GM23338 (cell line): Measurements from ENCODE around the gene PROS1. TPM values are rescaled to one million over a fixed set of nuclear protein-coding genes. Genes with fewer than 3 reads are reported as not detected.
"Not testable (repeated sequence)": the region's sequence is repeated elsewhere in the genome, so short reads cannot be mapped to it uniquely, and the experiment has no call there.

ENCODE experiments used
- ATAC-seq: fragments of 200-7000 bp; cut with Tn5 transposase; 3 replicates; pipeline ENCODE4 v1.9.1; 2020
- DNase-seq: peaks from one replicate; pipeline ENCODE4 v3.0.0-alpha.2; 2015; ENCODE audit warnings: low spot score
- H2AFZ ChIP-seq: fragments of 200-600 bp; sonication (generic); 2 replicates; pipeline ENCODE4 v1.8.0; 2016; ENCODE audit warnings: antibody characterized with exemption, mild to moderate bottlenecking, moderate library complexity
- H3F3A ChIP-seq: fragments of 200-600 bp; sonication (generic); replicated peaks from 2 replicates; pipeline ENCODE4 v1.8.0; 2017; ENCODE audit warnings: antibody characterized with exemption, mixed run types, low read depth
- H3K27ac ChIP-seq: fragments of 200-600 bp; sonication (generic); 2 replicates; pipeline ENCODE4 v1.6.1; 2016; ENCODE audit warnings: low read depth
- H3K27me3 ChIP-seq: fragments of 200-600 bp; sonication (generic); 2 replicates; pipeline ENCODE4 v1.8.0; 2016; ENCODE audit warnings: mild to moderate bottlenecking, mixed run types, moderate library complexity; ENCODE audit not compliant: insufficient read depth
- H3K36me3 ChIP-seq: fragments of 200-600 bp; sonication (generic); 2 replicates; pipeline ENCODE4 v1.8.0; 2016; ENCODE audit warnings: mild to moderate bottlenecking; ENCODE audit not compliant: insufficient read depth
- H3K4me1 ChIP-seq: fragments of 200-600 bp; sonication (generic); 2 replicates; pipeline ENCODE4 v1.8.0; 2016; ENCODE audit warnings: mild to moderate bottlenecking, moderate library complexity; ENCODE audit not compliant: insufficient read depth
- H3K4me2 ChIP-seq: fragments of 200-600 bp; sonication (generic); 2 replicates; pipeline ENCODE4 v1.7.1; 2017; ENCODE audit warnings: mixed run types
- H3K4me3 ChIP-seq: fragments of 200-600 bp; sonication (generic); 2 replicates; pipeline ENCODE4 v1.6.1; 2016; ENCODE audit warnings: mixed run types
- H3K79me2 ChIP-seq: fragments of 200-600 bp; sonication (generic); replicated peaks from 2 replicates; pipeline ENCODE4 v1.8.0; 2017; ENCODE audit warnings: mild to moderate bottlenecking; ENCODE audit not compliant: insufficient read depth
- H3K9me2 ChIP-seq: fragments of 200-600 bp; sonication (generic); 2 replicates; pipeline ENCODE4 v1.8.0; 2017; ENCODE audit not compliant: insufficient read depth
- H4K20me1 ChIP-seq: fragments of 200-600 bp; sonication (generic); replicated peaks from 2 replicates; pipeline ENCODE4 v1.8.0; 2017; ENCODE audit warnings: mild to moderate bottlenecking; ENCODE audit not compliant: insufficient read depth
- H3K27ac Mint-ChIP-seq: 2 replicates; pipeline ENCODE4 v1.8.0; 2020; ENCODE audit warnings: inconsistent platforms, mild to moderate bottlenecking, moderate library complexity, mixed read lengths
- H3K27me3 Mint-ChIP-seq: 3 replicates; pipeline ENCODE4 v1.8.0; 2022; ENCODE audit warnings: low read depth, mild to moderate bottlenecking, moderate library complexity, mixed read lengths, inconsistent platforms; ENCODE audit not compliant: insufficient read depth, poor library complexity
- H3K36me3 Mint-ChIP-seq: 3 replicates; pipeline ENCODE4 v1.8.0; 2021; ENCODE audit warnings: low read depth, mild to moderate bottlenecking, inconsistent platforms, moderate library complexity, mixed read lengths
- H3K4me1 Mint-ChIP-seq: 3 replicates; pipeline ENCODE4 v1.8.0; 2020; ENCODE audit warnings: mild to moderate bottlenecking, inconsistent platforms, mixed read lengths
- H3K4me3 Mint-ChIP-seq: 3 replicates; pipeline ENCODE4 v1.8.0; 2021; ENCODE audit warnings: moderate library complexity, mild to moderate bottlenecking, inconsistent platforms, mixed read lengths
- H3K9me3 Mint-ChIP-seq: 3 replicates; pipeline ENCODE4 v1.8.0; 2020; ENCODE audit warnings: moderate library complexity, mild to moderate bottlenecking, inconsistent platforms, mixed read lengths
- CREB1 ChIP-seq: fragments of 250-450 bp; sonication (Bioruptor Pico); IDR thresholded peaks from 2 replicates; pipeline ENCODE4 v1.5.0; 2020; ENCODE audit warnings: low read depth, mild to moderate bottlenecking, moderate library complexity
- EZH2 ChIP-seq: fragments of 200-600 bp; sonication (generic); IDR thresholded peaks from one replicate; pipeline ENCODE4 v1.8.0; 2017; ENCODE audit warnings: antibody characterized with exemption, mild to moderate bottlenecking, low read depth; ENCODE audit not compliant: unreplicated experiment
- EZH2phosphoT487 ChIP-seq: fragments of 200-600 bp; sonication (generic); IDR thresholded peaks from one replicate; pipeline ENCODE4 v1.8.1; 2018; ENCODE audit warnings: antibody characterized with exemption; ENCODE audit not compliant: unreplicated experiment
- JUNB ChIP-seq: IDR thresholded peaks from one replicate; pipeline ENCODE4 v1.6.1; 2016; ENCODE audit warnings: antibody characterized with exemption; ENCODE audit not compliant: unreplicated experiment
- NANOG ChIP-seq: IDR thresholded peaks from 2 replicates; pipeline ENCODE4 v1.6.1; 2016; ENCODE audit warnings: antibody characterized with exemption, borderline replicate concordance
- POLR2AphosphoS5 ChIP-seq: IDR thresholded peaks from 2 replicates; pipeline ENCODE4 v1.6.1; 2016; ENCODE audit warnings: antibody characterized with exemption, low read depth
- STAT1 ChIP-seq: IDR thresholded peaks from one replicate; pipeline ENCODE4 v1.6.1; 2016; ENCODE audit warnings: antibody characterized with exemption; ENCODE audit not compliant: unreplicated experiment
- ZNF114 ChIP-seq: fragments of 250-450 bp; sonication (Bioruptor Pico); IDR thresholded peaks from 2 replicates; pipeline ENCODE4 v1.5.0; 2020; ENCODE audit warnings: mild to moderate bottlenecking, moderate library complexity
- ZNF331 ChIP-seq: fragments of 250-450 bp; sonication (Bioruptor Pico); IDR thresholded peaks from 2 replicates; pipeline ENCODE4 v1.5.0; 2020; ENCODE audit warnings: low read depth, mild to moderate bottlenecking, moderate library complexity
- polyA plus RNA-seq: library from polyadenylated mRNA; unstranded; fragments of >200 nt; fragmentation: Nextera tagmentation; extraction: Ambion mirVana; gene quantifications from 2 replicates; pipeline ENCODE4 v1.2.1, GENCODE V29; 2016
- total RNA-seq: library from RNA; depleted of rRNA; stranded (reverse); fragments of >200 nt; shearing (Covaris generic); gene quantifications from 2 replicates; pipeline ENCODE4 v1.2.3, GENCODE V29; 2014
- TF ChIP-seq, protein P1 (sequence below), 2 experiments: fragments of 200-600 bp in 1 of 2; sonication (generic) in 1 of 2; conservative IDR thresholded peaks; 2 replicates each; pipeline versions ENCODE4 v1.5.1 to v1.6.1; 2016 to 2017; ENCODE audit warnings: antibody characterized with exemption in 2 of 2, low read depth in 2 of 2, mild to moderate bottlenecking in 2 of 2, moderate library complexity in 1 of 2
- TF ChIP-seq, protein P2 (sequence below): IDR thresholded peaks from 2 replicates; pipeline ENCODE4 v1.6.1; 2016; ENCODE audit warnings: antibody characterized with exemption

Gene PROS1
- total and polyA plus RNA-seq, 2 experiments from 2014 or later: 1.8 to 4.1 TPM

- not testable (repeated sequence) for H3K27me3 ChIP-seq, ATAC-seq, H3K27ac Mint-ChIP-seq, H2AFZ ChIP-seq, H3K79me2 ChIP-seq, H3K27ac ChIP-seq, H3K27me3 Mint-ChIP-seq, H3K4me2 ChIP-seq, H3K4me3 ChIP-seq, H3K36me3 ChIP-seq, DNase-seq, H3F3A ChIP-seq, H3K9me2 ChIP-seq, H3K4me1 ChIP-seq, H3K4me3 Mint-ChIP-seq, H4K20me1 ChIP-seq, H3K4me1 Mint-ChIP-seq
- Mint-ChIP-seq H3K36me3 (peaks cover 27% of the 10 kb centered on the region), H3K9me3 (peaks cover 64% of the 10 kb centered on the region; the same call in 2 of the 3 replicates)
Measured at GRCh38 chr3:93949958-93950357, 23.7 kb downstream of the PROS1 start.

DNA sequence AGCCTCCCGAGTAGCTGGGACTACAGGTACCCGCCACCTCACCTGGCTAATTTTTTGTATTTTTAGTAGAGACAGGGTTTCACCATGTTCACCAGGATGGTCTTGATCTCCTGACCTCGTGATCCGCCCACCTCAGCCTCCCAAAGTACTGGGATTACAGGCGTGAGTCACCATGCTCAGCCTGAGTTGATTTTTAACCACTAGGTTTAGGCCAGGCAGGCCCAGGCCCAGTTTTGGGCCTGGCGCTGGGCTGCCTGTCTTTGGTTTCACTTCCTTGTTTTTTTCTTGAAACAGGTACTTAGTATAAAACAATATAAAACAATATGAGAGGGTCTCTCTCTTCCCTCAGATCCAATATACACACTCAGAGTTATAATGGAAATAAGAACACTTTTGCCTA, 36.2 kb downstream of the PROS1 start:
- not testable (repeated sequence) for H3K4me1 ChIP-seq, H3K27ac Mint-ChIP-seq, H3K4me1 Mint-ChIP-seq, H3K4me2 ChIP-seq, H4K20me1 ChIP-seq, ATAC-seq, DNase-seq, H3K4me3 ChIP-seq, H3F3A ChIP-seq, H3K79me2 ChIP-seq, H3K4me3 Mint-ChIP-seq, H3K27me3 ChIP-seq, H3K27ac ChIP-seq, H3K9me2 ChIP-seq, H3K27me3 Mint-ChIP-seq, H2AFZ ChIP-seq, H3K36me3 ChIP-seq
- Mint-ChIP-seq H3K36me3 (peaks cover 22% of the 10 kb centered on the region; the same call in 2 of the 3 replicates), H3K9me3 (peaks cover 35% of the 10 kb centered on the region)

- Histone ChIP-seq H3K79me2 (no peaks in the 10 kb centered on the region), H4K20me1 (no peaks in the 10 kb centered on the region), H3K4me3 (no peak overlapping the region), H3F3A (no peaks in the 10 kb centered on the region), H3K27me3 (no peaks in the 10 kb centered on the region), H3K4me2 (no peak overlapping the region), H2AFZ (no peak overlapping the region), H3K36me3 (no peaks in the 10 kb centered on the region), H3K27ac (no peak overlapping the region), H3K4me1 (no peaks in the 10 kb centered on the region), H3K9me2 (no peaks in the 10 kb centered on the region)
- DNase-seq (no peak), ATAC-seq (no peak)
- Mint-ChIP-seq H3K4me3 (no peak overlapping the region), H3K36me3 (peaks cover 25% of the 10 kb centered on the region), H3K27ac (no peak overlapping the region), H3K9me3 (peaks cover 45% of the 10 kb centered on the region), H3K27me3 (no peaks in the 10 kb centered on the region), H3K4me1 (no peaks in the 10 kb centered on the region)
- TF ChIP-seq ZNF114 (CRISPR knock-in tag): no peak
- TF ChIP-seq POLR2AphosphoS5: no peak
Measured at GRCh38 chr3:93936549-93936948, 37.1 kb downstream of the PROS1 start.

DNA sequence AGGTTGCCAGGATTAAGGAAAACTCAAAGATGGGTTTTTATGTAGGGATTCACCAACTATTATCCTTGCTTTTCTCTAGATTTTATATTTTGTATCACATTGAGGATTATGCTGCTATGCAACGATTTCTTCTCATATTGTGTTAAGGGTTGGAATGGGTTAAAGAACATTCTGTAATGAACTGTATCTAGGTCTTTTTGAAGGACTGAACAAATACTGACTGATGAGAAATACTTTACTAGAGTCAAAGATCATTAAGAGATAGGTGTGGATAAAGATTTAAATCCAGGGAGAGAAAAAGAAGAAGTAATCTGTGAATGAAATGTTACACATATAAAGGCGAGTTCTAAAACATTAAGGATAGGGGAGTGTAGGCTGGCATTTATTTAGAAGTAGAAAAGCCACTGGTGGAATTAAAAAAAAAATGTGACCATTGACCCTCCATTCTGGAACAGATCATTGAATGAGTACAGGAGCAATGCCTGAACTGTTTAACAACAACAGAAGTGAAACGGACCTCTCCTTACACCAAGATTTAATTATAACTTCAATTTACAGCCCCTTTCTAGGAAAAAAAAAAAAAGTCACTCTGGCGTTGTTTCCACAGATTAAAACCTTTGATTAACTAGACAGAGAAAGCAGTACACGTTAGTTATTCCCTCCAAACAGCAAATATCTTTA, 39.2 kb downstream of the PROS1 start:
- no peak overlapping the region for H3K27ac Mint-ChIP-seq
- TF ChIP-seq JUNB: no peak
- TF ChIP-seq EZH2phosphoT487: no peak
- TF ChIP-seq ZNF114 (CRISPR knock-in tag): no peak
- TF ChIP-seq NANOG: no peak
- TF ChIP-seq, protein P1, sequence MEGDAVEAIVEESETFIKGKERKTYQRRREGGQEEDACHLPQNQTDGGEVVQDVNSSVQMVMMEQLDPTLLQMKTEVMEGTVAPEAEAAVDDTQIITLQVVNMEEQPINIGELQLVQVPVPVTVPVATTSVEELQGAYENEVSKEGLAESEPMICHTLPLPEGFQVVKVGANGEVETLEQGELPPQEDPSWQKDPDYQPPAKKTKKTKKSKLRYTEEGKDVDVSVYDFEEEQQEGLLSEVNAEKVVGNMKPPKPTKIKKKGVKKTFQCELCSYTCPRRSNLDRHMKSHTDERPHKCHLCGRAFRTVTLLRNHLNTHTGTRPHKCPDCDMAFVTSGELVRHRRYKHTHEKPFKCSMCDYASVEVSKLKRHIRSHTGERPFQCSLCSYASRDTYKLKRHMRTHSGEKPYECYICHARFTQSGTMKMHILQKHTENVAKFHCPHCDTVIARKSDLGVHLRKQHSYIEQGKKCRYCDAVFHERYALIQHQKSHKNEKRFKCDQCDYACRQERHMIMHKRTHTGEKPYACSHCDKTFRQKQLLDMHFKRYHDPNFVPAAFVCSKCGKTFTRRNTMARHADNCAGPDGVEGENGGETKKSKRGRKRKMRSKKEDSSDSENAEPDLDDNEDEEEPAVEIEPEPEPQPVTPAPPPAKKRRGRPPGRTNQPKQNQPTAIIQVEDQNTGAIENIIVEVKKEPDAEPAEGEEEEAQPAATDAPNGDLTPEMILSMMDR (conservative IDR thresholded peaks at IDR 0.05; ENCODE audit: low read depth in 2 of 2): no peak
- TF ChIP-seq STAT1: no peak
- no peak for TF ChIP-seq POLR2AphosphoS5
- no peak for TF ChIP-seq CREB1 (CRISPR knock-in tag)
- TF ChIP-seq EZH2: no peak
- no peak for TF ChIP-seq ZNF331 (CRISPR knock-in tag)
- TF ChIP-seq, protein P2, sequence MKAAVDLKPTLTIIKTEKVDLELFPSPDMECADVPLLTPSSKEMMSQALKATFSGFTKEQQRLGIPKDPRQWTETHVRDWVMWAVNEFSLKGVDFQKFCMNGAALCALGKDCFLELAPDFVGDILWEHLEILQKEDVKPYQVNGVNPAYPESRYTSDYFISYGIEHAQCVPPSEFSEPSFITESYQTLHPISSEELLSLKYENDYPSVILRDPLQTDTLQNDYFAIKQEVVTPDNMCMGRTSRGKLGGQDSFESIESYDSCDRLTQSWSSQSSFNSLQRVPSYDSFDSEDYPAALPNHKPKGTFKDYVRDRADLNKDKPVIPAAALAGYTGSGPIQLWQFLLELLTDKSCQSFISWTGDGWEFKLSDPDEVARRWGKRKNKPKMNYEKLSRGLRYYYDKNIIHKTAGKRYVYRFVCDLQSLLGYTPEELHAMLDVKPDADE: no peak

More for the DNA sequence above, 39.2 kb downstream of the PROS1 start:
- Histone ChIP-seq H3K9me2 (no peaks in the 10 kb centered on the region), H3K27ac (no peak overlapping the region), H2AFZ (no peak overlapping the region), H3K79me2 (no peaks in the 10 kb centered on the region), H3F3A (no peaks in the 10 kb centered on the region), H3K4me3 (no peak overlapping the region), H3K4me2 (no peak overlapping the region), H3K27me3 (no peaks in the 10 kb centered on the region), H3K36me3 (no peaks in the 10 kb centered on the region), H4K20me1 (no peaks in the 10 kb centered on the region), H3K4me1 (no peaks in the 10 kb centered on the region)
- DNase-seq (no peak), ATAC-seq (no peak)
- H3K4me3 Mint-ChIP-seq: no peak overlapping the region
- no peaks in the 10 kb centered on the region for H3K4me1 Mint-ChIP-seq
- peaks cover 62% of the 10 kb centered on the region for H3K9me3 Mint-ChIP-seq
- no peaks in the 10 kb centered on the region for H3K27me3 Mint-ChIP-seq
- H3K36me3 Mint-ChIP-seq: peaks cover 25% of the 10 kb centered on the region
